NCI-H2107 treated with DMSO at 0.1 percent for 48 hours (cell line): ENCODE data around the gene SHROOM3.
A peak's percentile ranks its signal among the peaks of the same experiment; 100 is the strongest.

ENCODE experiments used
- DNase-seq: peaks from one replicate; lab custom pipeline; 2025; ENCODE audit not compliant: unreplicated experiment; lab: John Stamatoyannopoulos, UW

SHROOM3 gene

DNA sequence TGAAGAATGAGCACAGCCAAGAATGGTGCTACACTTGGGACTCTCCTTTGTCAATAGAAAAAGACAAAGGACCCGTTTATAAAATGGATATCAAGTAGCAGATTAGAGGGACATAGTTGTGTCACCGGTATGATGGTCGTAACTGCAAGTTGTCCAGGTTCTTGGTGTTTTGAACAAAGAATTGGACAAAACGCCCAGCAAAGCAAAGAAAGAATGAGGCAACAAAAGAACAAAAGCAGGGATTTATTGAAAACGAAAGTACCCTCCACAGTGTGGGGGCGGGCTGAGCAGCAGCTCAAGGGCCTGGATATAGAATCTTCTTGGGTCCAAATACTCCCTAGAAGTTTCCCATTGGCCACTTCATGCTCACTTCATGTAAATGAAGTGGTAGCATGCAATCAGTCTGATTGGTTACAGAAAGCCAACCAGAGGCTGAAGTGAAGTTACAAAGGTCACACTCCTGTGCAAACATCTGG, 54.7 kb downstream of the SHROOM3 start:
- DNase-seq = no peak

DNA sequence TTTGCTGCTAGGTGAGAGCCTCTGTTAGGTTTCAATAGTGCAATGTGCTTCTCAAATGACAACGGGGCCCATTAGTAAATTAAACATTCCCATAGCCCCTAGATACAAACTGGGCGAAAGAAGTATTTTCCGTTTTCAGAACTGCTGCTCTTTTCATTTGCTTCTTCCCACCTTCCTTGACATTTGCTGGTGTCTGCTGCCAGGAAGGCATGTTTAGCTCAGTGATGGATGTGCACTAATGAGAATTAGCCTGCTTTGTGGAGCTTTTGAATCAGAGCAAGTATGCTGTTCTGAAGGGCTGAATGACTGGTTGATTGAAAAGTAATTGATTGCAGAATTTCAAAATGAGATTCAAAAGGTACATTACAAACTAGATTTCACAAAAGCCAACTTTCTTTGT, 57.0 kb downstream of the SHROOM3 start:
- DNase-seq = no peak

DNA sequence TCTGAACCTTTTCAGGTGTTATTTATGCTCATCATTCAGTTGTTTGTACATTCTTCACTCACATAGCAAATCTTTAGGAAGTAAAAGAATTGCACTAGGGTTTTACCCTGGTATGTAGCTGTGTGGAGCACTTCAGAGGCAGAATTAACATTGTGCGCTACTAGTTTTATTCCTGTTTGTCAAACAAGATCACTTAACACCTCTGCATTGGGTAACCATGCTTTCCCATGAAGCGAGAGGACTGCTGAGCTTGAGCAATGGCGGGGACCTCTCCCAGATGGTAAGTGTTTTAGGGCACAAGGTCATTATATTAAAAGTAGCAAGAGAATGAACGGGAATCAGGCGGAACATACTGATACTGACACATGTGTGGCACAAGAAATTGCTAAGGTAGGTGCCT, 59.2 kb downstream of the SHROOM3 start:
- no peak for DNase-seq

DNA sequence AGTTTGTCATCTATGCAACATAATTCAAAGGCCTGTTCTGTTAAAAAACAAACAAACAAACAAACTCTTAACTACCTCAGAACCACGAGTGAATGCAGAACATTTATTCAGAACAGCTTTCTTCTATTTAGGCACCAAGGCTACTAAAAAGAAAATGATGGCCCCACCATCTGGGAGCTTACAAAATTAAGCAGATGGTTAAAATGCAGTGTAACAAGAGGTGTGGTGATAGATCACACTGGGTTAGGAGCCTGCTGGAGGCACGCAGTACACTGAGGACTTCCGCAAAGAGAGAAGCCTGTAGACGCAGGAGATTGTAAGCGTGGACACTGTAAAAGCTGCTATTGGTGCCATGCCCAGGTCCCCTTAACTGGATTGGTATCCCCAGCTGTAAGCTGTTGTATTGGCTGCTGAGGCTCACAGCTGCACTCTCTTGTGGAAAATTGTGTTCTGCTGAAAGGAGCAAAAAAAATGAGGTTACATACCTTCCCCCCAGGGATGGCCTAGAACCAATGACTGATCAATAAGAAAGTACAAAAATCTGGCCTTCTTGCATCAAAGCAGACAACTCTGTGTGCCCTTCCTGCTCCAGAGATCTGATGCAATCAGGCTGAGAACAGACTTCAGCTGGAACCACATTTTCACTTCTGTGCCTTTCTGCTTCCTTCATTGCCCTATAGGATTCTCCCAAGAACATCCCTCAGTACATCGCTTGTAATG, 60.0 kb downstream of the SHROOM3 start:
- no peak for DNase-seq

- no peak for DNase-seq
These were observed 63.5 kb downstream of the SHROOM3 start for GRCh38 chr4:76498550-76498949.

DNA sequence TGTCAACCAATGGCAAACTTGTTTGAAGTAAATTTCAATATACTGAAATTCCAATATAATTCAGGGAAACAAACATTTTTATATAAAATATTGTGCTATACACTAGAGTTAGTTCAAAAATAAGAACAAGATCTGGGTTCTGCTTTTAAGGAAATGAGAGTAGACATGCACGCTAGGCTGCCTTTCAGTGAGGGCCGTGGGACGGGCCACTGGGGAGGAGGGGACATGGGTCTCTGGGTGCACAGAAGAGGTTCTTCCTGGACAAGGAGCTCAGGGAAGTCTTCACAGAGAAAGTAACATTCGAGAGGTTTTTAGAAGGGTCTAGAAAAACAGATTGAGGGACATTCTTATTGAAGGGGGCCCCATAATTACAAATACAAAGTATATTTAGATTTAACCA, 64.4 kb downstream of the SHROOM3 start:
- DNase-seq = no peak

- DNase-seq = no peak
These were observed 67.9 kb downstream of the SHROOM3 start for GRCh38 chr4:76502886-76503285.

- DNase-seq = peak; percentile 1
These were observed 69.8 kb downstream of the SHROOM3 start for GRCh38 chr4:76504613-76505465.

DNA sequence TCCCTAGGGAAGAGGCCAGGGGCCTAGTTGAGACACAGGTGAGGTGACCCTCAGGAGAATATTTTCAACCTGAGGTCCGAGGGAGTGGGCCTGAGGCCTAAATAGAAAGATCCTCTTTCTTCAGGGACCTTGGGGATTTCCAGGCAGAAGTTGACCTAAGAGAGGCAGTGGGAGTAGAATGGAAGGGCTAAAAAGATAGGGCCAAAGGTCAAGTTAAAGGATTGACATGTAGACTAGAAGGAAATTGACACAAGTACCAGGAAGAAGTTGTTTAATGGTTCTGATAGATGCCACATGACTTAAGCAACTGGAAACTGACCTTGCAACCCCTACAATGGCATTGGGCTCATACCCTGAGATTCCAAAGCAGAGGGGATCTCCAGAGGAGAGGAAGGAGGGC, 76.9 kb downstream of the SHROOM3 start:
- DNase-seq = no peak

DNA sequence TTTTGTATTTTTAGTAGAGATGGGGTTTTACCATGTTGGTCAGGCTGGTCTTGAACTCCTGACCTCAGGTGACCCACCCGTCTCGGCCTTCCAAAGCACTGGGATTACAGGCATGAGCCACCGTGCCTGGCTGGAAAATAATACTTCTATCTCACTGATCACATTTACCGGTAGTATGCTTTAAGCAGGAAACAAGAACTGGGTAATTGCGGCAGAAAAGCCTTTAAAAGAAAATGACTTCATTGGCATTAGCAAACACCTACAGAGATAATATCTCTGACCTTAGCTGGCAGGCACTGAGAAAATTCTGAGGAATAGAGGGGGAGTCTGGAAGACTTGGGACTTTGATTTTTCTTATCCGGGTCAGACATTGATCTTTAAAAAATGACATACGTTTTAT, 78.5 kb downstream of the SHROOM3 start:
- DNase-seq = no peak

- no peak for DNase-seq
These were observed 79.1 kb downstream of the SHROOM3 start for GRCh38 chr4:76514087-76514486.

- DNase-seq = no peak
These were observed 81.2 kb downstream of the SHROOM3 start for GRCh38 chr4:76515975-76516843.

GRCh38 chr4:76518241-76518640, 83.2 kb downstream of the SHROOM3 start:
- DNase-seq = no peak

GRCh38 chr4:76523593-76523992, 88.6 kb downstream of the SHROOM3 start:
- DNase-seq = no peak

DNA sequence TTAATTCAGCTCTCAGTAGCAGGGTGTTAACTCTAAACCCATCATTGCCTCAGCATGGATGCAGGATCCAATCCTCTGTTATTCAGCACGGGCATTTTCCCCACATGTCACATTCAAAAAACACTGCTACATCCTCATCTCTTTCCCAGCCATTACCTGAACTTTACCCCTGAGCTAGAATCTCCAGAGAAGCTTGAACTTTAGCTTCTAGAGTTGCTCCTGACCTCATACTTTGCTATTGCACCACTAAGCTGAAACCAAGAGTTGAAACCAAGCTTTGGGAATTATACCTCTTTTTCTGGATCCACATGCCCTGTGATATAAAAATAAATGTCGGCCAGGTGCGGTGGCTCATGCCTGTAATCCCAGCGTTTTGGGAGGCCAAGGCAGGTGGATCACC, 90.7 kb downstream of the SHROOM3 start:
- no peak for DNase-seq

GRCh38 chr4:76526585-76526990, 91.6 kb downstream of the SHROOM3 start:
- DNase-seq = peak; percentile 25

GRCh38 chr4:76527666-76528065, 92.6 kb downstream of the SHROOM3 start:
- no peak for DNase-seq

- no peak for DNase-seq
These were observed 96.6 kb downstream of the SHROOM3 start for GRCh38 chr4:76531597-76531996.

GRCh38 chr4:76532805-76533204, 97.8 kb downstream of the SHROOM3 start:
- no peak for DNase-seq

DNA sequence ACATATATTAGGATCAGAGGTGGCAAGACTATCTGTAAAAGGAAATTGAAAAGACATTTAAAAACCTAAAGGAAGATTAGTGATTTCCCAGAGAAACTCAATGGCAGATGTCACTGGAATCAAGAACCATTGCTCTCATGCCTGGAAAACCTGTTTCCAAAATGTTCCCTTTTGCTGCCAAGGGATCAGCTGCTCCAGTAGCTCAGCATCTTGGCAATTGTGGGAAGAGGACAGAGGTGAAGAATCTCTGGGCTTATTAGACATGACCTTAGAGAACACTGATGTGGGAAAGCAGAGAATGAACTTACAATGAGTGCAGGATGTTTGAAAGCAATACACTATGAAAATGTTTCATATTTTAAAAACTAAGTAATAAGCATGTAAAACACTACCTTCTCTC, 98.3 kb downstream of the SHROOM3 start:
- DNase-seq = no peak

- no peak for DNase-seq
These were observed 100.8 kb downstream of the SHROOM3 start for GRCh38 chr4:76535603-76536372.
